ENCODE measurements around the gene ANP32B. TPM values are rescaled to one million over a fixed set of nuclear protein-coding genes. Genes with fewer than 3 reads are reported as not detected.
"Not testable (repeated sequence)": the region's sequence is repeated elsewhere in the genome, so short reads cannot be mapped to it uniquely, and the experiment has no call there.

ANP32B gene
- total RNA-seq = 100 to 1,000 TPM; 295 to 296 TPM

- POLR2A ChIA-PET = interaction anchor here (0.6 to 7.5 kb wide), 30 partner anchors 8 to 349 kb away, joined by 3 to 79 read pairs (median 4); partner anchors contain the start of genes HEMGN, NANS, NCBP1 and TBC1D2
- H3K27ac Mint-ChIP-seq = peak within 1 kb of the TSS; percentile 89
- H3K27me3 Mint-ChIP-seq = no peaks in the 10 kb centered on the region
- peak within 1 kb of the TSS; percentile 86 for H3K4me3 Mint-ChIP-seq
- peaks cover 8% of the 10 kb centered on the region for H3K36me3 Mint-ChIP-seq
- H3K4me1 Mint-ChIP-seq = peaks cover 38% of the 10 kb centered on the region
- no peaks in the 10 kb centered on the region for H3K9me3 Mint-ChIP-seq
- DNase-seq = peak; percentile 99
- peak; percentile 88 for ATAC-seq (ENCODE audit: low read depth)
Observed at GRCh38 chr9:97982683-97983588, at the start of gene ANP32B. Gene ANP32B, plus strand, starts transcription at chr9:97983341. Its CDS starts 215 bp downstream, at chr9:97983556.

GRCh38 chr9:97934321-97935115 lies 48.6 kb upstream of the ANP32B start:
- H3K9me3 Mint-ChIP-seq = no peaks in the 10 kb centered on the region
- no peak for ATAC-seq (ENCODE audit: low read depth)
- H3K27ac Mint-ChIP-seq = no peak overlapping the region

GRCh38 chr9:97935276-97935675 lies 47.9 kb upstream of the ANP32B start:
- POLR2A ChIA-PET = interaction anchor here (1.5 to 2.5 kb wide), 2 partner anchors 13 to 48 kb away, joined by 5 to 10 read pairs; partner anchors contain the start of genes ANP32B and TRMO
- Mint-ChIP-seq H3K36me3 (no peaks in the 10 kb centered on the region), H3K27ac (no peak overlapping the region), H3K4me1 (peaks cover 31% of the 10 kb centered on the region), H3K4me3 (no peak overlapping the region), H3K27me3 (peaks cover 2% of the 10 kb centered on the region), H3K9me3 (no peaks in the 10 kb centered on the region)
- no peak for DNase-seq
- ATAC-seq (ENCODE audit: low read depth) = no peak

More at GRCh38 chr9:97934321-97935115, 48.6 kb upstream of the ANP32B start:
- Mint-ChIP-seq H3K27me3 (no peaks in the 10 kb centered on the region), H3K4me3 (no peak overlapping the region), H3K4me1 (peaks cover 33% of the 10 kb centered on the region), H3K36me3 (no peaks in the 10 kb centered on the region)
- no peak for DNase-seq
- POLR2A ChIA-PET = interaction anchor here (0.6 to 2.5 kb wide), 2 partner anchors 13 to 49 kb away, joined by 5 to 10 read pairs; partner anchors contain the start of gene ANP32B

GRCh38 chr9:97936998-97937397 lies 46.1 kb upstream of the ANP32B start:
- DNase-seq (no peak), ATAC-seq (ENCODE audit: low read depth) (no peak)
- POLR2A ChIA-PET = interaction anchor here (1.0 to 2.5 kb wide), 3 partner anchors 15 to 318 kb away, joined by 4 to 10 read pairs (median 5); partner anchors contain the start of genes ANP32B, TBC1D2 and TRMO
- Mint-ChIP-seq H3K4me3 (no peak overlapping the region), H3K27ac (no peak overlapping the region), H3K27me3 (peaks cover 2% of the 10 kb centered on the region), H3K36me3 (no peaks in the 10 kb centered on the region), H3K4me1 (peaks cover 21% of the 10 kb centered on the region), H3K9me3 (no peaks in the 10 kb centered on the region)

- no peaks in the 10 kb centered on the region for H3K9me3 Mint-ChIP-seq
- peaks cover 19% of the 10 kb centered on the region for H3K4me1 Mint-ChIP-seq
- H3K4me3 Mint-ChIP-seq = peak within 1 kb of the TSS; percentile 41
- peak within 1 kb of the TSS; percentile 72 for H3K27ac Mint-ChIP-seq
- H3K36me3 Mint-ChIP-seq = no peaks in the 10 kb centered on the region
- POLR2A ChIA-PET = interaction anchor here (1.0 to 1.7 kb wide), 2 partner anchors 45 to 317 kb away, joined by 4 to 6 read pairs; partner anchors contain the start of genes ANP32B and TBC1D2
- ATAC-seq (ENCODE audit: low read depth) = peak; percentile 90
- no peak for DNase-seq
- peaks cover 4% of the 10 kb centered on the region for H3K27me3 Mint-ChIP-seq
Observed at GRCh38 chr9:97938081-97938644, 45.0 kb upstream of the ANP32B start, which contains the start of gene HEMGN. Gene HEMGN, minus strand, starts transcription at chr9:97938172. Its CDS starts 36 bp downstream, at chr9:97938136.

GRCh38 chr9:97940233-97940632 lies 42.9 kb upstream of the ANP32B start:
- Mint-ChIP-seq H3K27ac (no peak overlapping the region), H3K4me3 (no peak overlapping the region), H3K4me1 (peaks cover 17% of the 10 kb centered on the region), H3K9me3 (no peaks in the 10 kb centered on the region), H3K36me3 (no peaks in the 10 kb centered on the region), H3K27me3 (peaks cover 4% of the 10 kb centered on the region)
- ATAC-seq (ENCODE audit: low read depth) (no peak), DNase-seq (no peak)
- POLR2A ChIA-PET = interaction anchor here (0.9 kb wide), 1 partner anchor 43 kb away, joined by 3 read pairs; the partner anchor contains the start of gene ANP32B

- Mint-ChIP-seq H3K36me3 (no peaks in the 10 kb centered on the region), H3K27ac (no peak overlapping the region), H3K4me1 (peaks cover 15% of the 10 kb centered on the region), H3K9me3 (no peaks in the 10 kb centered on the region), H3K4me3 (no peak overlapping the region), H3K27me3 (peaks cover 4% of the 10 kb centered on the region)
- no peak for ATAC-seq (ENCODE audit: low read depth)
- DNase-seq = no peak
- POLR2A ChIA-PET = no interaction called here
Observed at GRCh38 chr9:97940741-97941140, 42.4 kb upstream of the ANP32B start.

- H3K4me3 Mint-ChIP-seq = no peak overlapping the region
- H3K9me3 Mint-ChIP-seq = no peaks in the 10 kb centered on the region
- peaks cover 12% of the 10 kb centered on the region for H3K4me1 Mint-ChIP-seq
- no peak for ATAC-seq (ENCODE audit: low read depth)
- H3K36me3 Mint-ChIP-seq = no peaks in the 10 kb centered on the region
- H3K27ac Mint-ChIP-seq = no peak overlapping the region
- POLR2A ChIA-PET = interaction anchor here (1.0 kb wide), 1 partner anchor 42 kb away, joined by 3 read pairs; the partner anchor contains the start of gene ANP32B
- DNase-seq = no peak
- peaks cover 4% of the 10 kb centered on the region for H3K27me3 Mint-ChIP-seq
Observed at GRCh38 chr9:97941323-97941722, 41.8 kb upstream of the ANP32B start.

- Mint-ChIP-seq H3K4me1 (peaks cover 3% of the 10 kb centered on the region), H3K36me3 (no peaks in the 10 kb centered on the region), H3K27ac (no peak overlapping the region), H3K9me3 (no peaks in the 10 kb centered on the region), H3K27me3 (peaks cover 13% of the 10 kb centered on the region), H3K4me3 (no peak overlapping the region)
- DNase-seq (no peak), ATAC-seq (ENCODE audit: low read depth) (no peak)
- POLR2A ChIA-PET = interaction anchor here (1.2 to 2.2 kb wide), 3 partner anchors 13 to 40 kb away, joined by 3 to 9 read pairs (median 5); partner anchors contain the start of genes ANP32B and TRMO
Observed at GRCh38 chr9:97943308-97943855, 39.8 kb upstream of the ANP32B start.

- POLR2A ChIA-PET = interaction anchor here (1.1 to 2.2 kb wide), 3 partner anchors 22 to 38 kb away, joined by 4 to 9 read pairs (median 5); partner anchors contain the start of genes ANP32B and TRMO
- no peak overlapping the region for H3K27ac Mint-ChIP-seq
- H3K9me3 Mint-ChIP-seq = no peaks in the 10 kb centered on the region
- H3K4me1 Mint-ChIP-seq = no peaks in the 10 kb centered on the region
- no peak for DNase-seq
- H3K27me3 Mint-ChIP-seq = peaks cover 16% of the 10 kb centered on the region
- no peak for ATAC-seq (ENCODE audit: low read depth)
- no peaks in the 10 kb centered on the region for H3K36me3 Mint-ChIP-seq
- H3K4me3 Mint-ChIP-seq = no peak overlapping the region
Observed at GRCh38 chr9:97944612-97945011, 38.5 kb upstream of the ANP32B start.

- H3K4me3 Mint-ChIP-seq; DNase-seq; H3K36me3 Mint-ChIP-seq; H3K4me1 Mint-ChIP-seq; H3K27ac Mint-ChIP-seq; H3K9me3 Mint-ChIP-seq; ATAC-seq (ENCODE audit: low read depth); POLR2A ChIA-PET: not testable (repeated sequence)
- peaks cover 21% of the 10 kb centered on the region for H3K27me3 Mint-ChIP-seq
Observed at GRCh38 chr9:97945470-97945869, 37.7 kb upstream of the ANP32B start.

GRCh38 chr9:97947094-97947493 lies 36.0 kb upstream of the ANP32B start:
- H3K27me3 Mint-ChIP-seq = peaks cover 22% of the 10 kb centered on the region
- H3K36me3 Mint-ChIP-seq; H3K27ac Mint-ChIP-seq; DNase-seq; H3K4me1 Mint-ChIP-seq; ATAC-seq (ENCODE audit: low read depth); H3K9me3 Mint-ChIP-seq; H3K4me3 Mint-ChIP-seq; POLR2A ChIA-PET: not testable (repeated sequence)
